A204.1 (cell line): ENCODE measurements around the gene APOL2.
"Not testable (repeated sequence)": the region's sequence is repeated elsewhere in the genome, so short reads cannot be mapped to it uniquely, and the experiment has no call there.

Source experiments
- FAIRE-seq: peaks from 2 replicates; lab custom pipeline; 2012; peaks lifted over from hg19 to GRCh38; lab: Jason Lieb, UNC

The APOL2 gene

GRCh38 chr22:36262307-36262706 is 23.0 kb upstream of the APOL2 start:
- FAIRE-seq: not testable (repeated sequence)

GRCh38 chr22:36261675-36262074 is 22.3 kb upstream of the APOL2 start:
- not testable (repeated sequence) for FAIRE-seq

GRCh38 chr22:36259615-36260300 is 20.4 kb upstream of the APOL2 start:
- FAIRE-seq: no peak

GRCh38 chr22:36258701-36259614 is 19.6 kb upstream of the APOL2 start:
- no peak for FAIRE-seq

- no peak for FAIRE-seq
Observed at GRCh38 chr22:36257948-36258670, 18.8 kb upstream of the APOL2 start.

- FAIRE-seq: no peak
Observed at GRCh38 chr22:36257308-36257707, 18.0 kb upstream of the APOL2 start.

- no peak for FAIRE-seq
Observed at GRCh38 chr22:36256478-36256877, 17.2 kb upstream of the APOL2 start.

- FAIRE-seq: not testable (repeated sequence)
Observed at GRCh38 chr22:36255572-36255971, 16.2 kb upstream of the APOL2 start.

GRCh38 chr22:36253523-36254490 is 14.5 kb upstream of the APOL2 start:
- no peak for FAIRE-seq

GRCh38 chr22:36252754-36253522 is 13.6 kb upstream of the APOL2 start, which contains the start of gene APOL1:
Gene APOL1, plus strand, starts transcription at chr22:36253133. Its CDS starts 1,823 bp downstream, at chr22:36254956.
- FAIRE-seq: peak; percentile 76

GRCh38 chr22:36251979-36252608 is 12.8 kb upstream of the APOL2 start:
- FAIRE-seq: not testable (repeated sequence)

- FAIRE-seq: not testable (repeated sequence)
Observed at GRCh38 chr22:36250292-36250960, 11.1 kb upstream of the APOL2 start.

- peak; percentile 6 for FAIRE-seq
Observed at GRCh38 chr22:36249160-36249559, 9.8 kb upstream of the APOL2 start.

GRCh38 chr22:36247955-36248354 is 8.6 kb upstream of the APOL2 start:
- no peak for FAIRE-seq

GRCh38 chr22:36246718-36247117 is 7.4 kb upstream of the APOL2 start:
- no peak for FAIRE-seq

GRCh38 chr22:36245805-36246356 is 6.6 kb upstream of the APOL2 start:
- FAIRE-seq: no peak

- FAIRE-seq: no peak
Observed at GRCh38 chr22:36244522-36245391, 5.4 kb upstream of the APOL2 start.

GRCh38 chr22:36243986-36244385 is 4.7 kb upstream of the APOL2 start:
- FAIRE-seq: no peak

- FAIRE-seq: no peak
Observed at GRCh38 chr22:36239150-36239400, 252 bp downstream of the APOL2 start.
